Measurements from ENCODE around the gene HYAL1. TPM values are rescaled to one million over a fixed set of nuclear protein-coding genes. Genes with fewer than 3 reads are reported as not detected.

HYAL1 gene
- total RNA-seq, 4 donors from 2014 or later, result 1.8 to 13.8 (median 3.8) TPM

- peak overlapping the region in 3 of 4 donors; percentile 35 to 62 (median 51) for H3K4me3 ChIP-seq
- in situ Hi-C loops (cut with MboI; ENCODE audit: low pct_ligation_motif_present in 1 of 4, low pct_unique_long_range_greater_than_20kb in 1 of 4, low sequenced_read_pairs in 3 of 4), result loop anchor here in 1 of 4 donors (10.0 kb wide), 1 partner anchor 195 kb away; no protein-coding TSS in a partner anchor
Observed at GRCh38 chr3:50339485-50340146, 36.2 kb upstream of the HYAL1 start.

GRCh38 chr3:50338965-50339364, 35.6 kb upstream of the HYAL1 start:
- H3K27me3 ChIP-seq, result no peaks in the 10 kb centered on the region
- no peaks in the 10 kb centered on the region for H3K9me3 ChIP-seq
- peaks cover 26 to 65% (median 52%) of the 10 kb centered on the region in 4 donors for H3K4me1 ChIP-seq
- no peaks in the 10 kb centered on the region for H3K36me3 ChIP-seq
- peak overlapping the region; percentile 93 to 99 (median 98) for H3K27ac ChIP-seq
- in situ Hi-C loops (cut with MboI; ENCODE audit: low pct_ligation_motif_present in 1 of 4, low pct_unique_long_range_greater_than_20kb in 1 of 4, low sequenced_read_pairs in 3 of 4), result no loop called here
- intact Hi-C loops (cut with DNase I; ENCODE audit: low total_unique reads), result loop anchor here (10.0 kb wide), 1 partner anchor 1946 kb away; the partner anchor contains the start of gene GLYCTK
- DNase-seq, result no peak
- TF ChIP-seq POLR2A (IDR thresholded peaks at IDR 0.05), result no peak
- TF ChIP-seq POLR2AphosphoS5 (IDR thresholded peaks at IDR 0.05), result no peak
- no peak for TF ChIP-seq EP300 (IDR thresholded peaks at IDR 0.05; ENCODE audit: low read depth)
- TF ChIP-seq, protein P1, sequence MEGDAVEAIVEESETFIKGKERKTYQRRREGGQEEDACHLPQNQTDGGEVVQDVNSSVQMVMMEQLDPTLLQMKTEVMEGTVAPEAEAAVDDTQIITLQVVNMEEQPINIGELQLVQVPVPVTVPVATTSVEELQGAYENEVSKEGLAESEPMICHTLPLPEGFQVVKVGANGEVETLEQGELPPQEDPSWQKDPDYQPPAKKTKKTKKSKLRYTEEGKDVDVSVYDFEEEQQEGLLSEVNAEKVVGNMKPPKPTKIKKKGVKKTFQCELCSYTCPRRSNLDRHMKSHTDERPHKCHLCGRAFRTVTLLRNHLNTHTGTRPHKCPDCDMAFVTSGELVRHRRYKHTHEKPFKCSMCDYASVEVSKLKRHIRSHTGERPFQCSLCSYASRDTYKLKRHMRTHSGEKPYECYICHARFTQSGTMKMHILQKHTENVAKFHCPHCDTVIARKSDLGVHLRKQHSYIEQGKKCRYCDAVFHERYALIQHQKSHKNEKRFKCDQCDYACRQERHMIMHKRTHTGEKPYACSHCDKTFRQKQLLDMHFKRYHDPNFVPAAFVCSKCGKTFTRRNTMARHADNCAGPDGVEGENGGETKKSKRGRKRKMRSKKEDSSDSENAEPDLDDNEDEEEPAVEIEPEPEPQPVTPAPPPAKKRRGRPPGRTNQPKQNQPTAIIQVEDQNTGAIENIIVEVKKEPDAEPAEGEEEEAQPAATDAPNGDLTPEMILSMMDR (IDR thresholded peaks at IDR 0.05), result no peak
- WGBS, 2 donors (ENCODE audit: low coverage in 1 of 2), result 44 to 60% methylated on average over 1 to 5 of the region's 5 CpGs
- H3K4me3 ChIP-seq, result peak overlapping the region in 1 of 4 donors; percentile 62

More at GRCh38 chr3:50339485-50340146, 36.2 kb upstream of the HYAL1 start:
- WGBS, 2 donors (ENCODE audit: low coverage in 1 of 2), result 64 to 75% methylated on average over 10 to 14 of the region's 14 CpGs
- H3K4me1 ChIP-seq, result peaks cover 22 to 58% (median 45%) of the 10 kb centered on the region in 4 donors
- H3K27me3 ChIP-seq, result no peaks in the 10 kb centered on the region
- DNase-seq, result no peak
- peak overlapping the region; percentile 93 to 99 (median 98) for H3K27ac ChIP-seq
- TF ChIP-seq POLR2AphosphoS5 (IDR thresholded peaks at IDR 0.05) (no peak), POLR2A (IDR thresholded peaks at IDR 0.05) (no peak)
- TF ChIP-seq, protein P1 (IDR thresholded peaks at IDR 0.05), result no peak
- H3K36me3 ChIP-seq, result no peaks in the 10 kb centered on the region
- intact Hi-C loops (cut with DNase I; ENCODE audit: low total_unique reads), result loop anchor here (10.0 kb wide), 2 partner anchors 205 to 1945 kb away; partner anchors contain the start of gene GLYCTK
- no peaks in the 10 kb centered on the region for H3K9me3 ChIP-seq

- whole genome bisulfite sequencing, 2 donors (ENCODE audit: low coverage in 1 of 2), result 0% methylated on average over 71 of the region's 79 CpGs; no CpG with 5 or more reads in 1 of the 2 donors
- peak; percentile 100 for DNase-seq
- in situ Hi-C loops (cut with MboI; ENCODE audit: low pct_ligation_motif_present in 1 of 4, low pct_unique_long_range_greater_than_20kb in 1 of 4, low sequenced_read_pairs in 3 of 4) (no loop called here), intact Hi-C loops (cut with DNase I; ENCODE audit: low total_unique reads) (loop anchor here (10.0 kb wide), 1 partner anchor 1947 kb away; the partner anchor contains the start of gene GLYCTK)
- H3K36me3 ChIP-seq, result no peaks in the 10 kb centered on the region
- H3K9me3 ChIP-seq, result no peaks in the 10 kb centered on the region
- no peaks in the 10 kb centered on the region for H3K27me3 ChIP-seq
- peaks cover 26 to 74% (median 59%) of the 10 kb centered on the region in 4 donors for H3K4me1 ChIP-seq
- TF ChIP-seq EP300 (IDR thresholded peaks at IDR 0.05; ENCODE audit: low read depth) (peak; percentile 1), POLR2AphosphoS5 (IDR thresholded peaks at IDR 0.05) (peak; percentile 97 to 98 (median 97)), POLR2A (IDR thresholded peaks at IDR 0.05) (peak; percentile 92)
- TF ChIP-seq, protein P1 (IDR thresholded peaks at IDR 0.05), result no peak
- H3K27ac ChIP-seq, result peak overlapping the region; percentile 93 to 99 (median 98)
- H3K4me3 ChIP-seq, result peak overlapping the region; percentile 49 to 91 (median 60)
Observed at GRCh38 chr3:50337175-50337861, 33.9 kb upstream of the HYAL1 start.

Measured in transverse colon (tissue), 4 donors.